Stimulated activated CD4-positive, alpha-beta T cell treated with anti-CD3 and anti-CD28 coated beads, TNF-alpha, amount 100 ng/mL, for 4 hours (primary cell): Measurements from ENCODE around the gene ERAP2.
"Not testable (repeated sequence)": the region's sequence is repeated elsewhere in the genome, so short reads cannot be mapped to it uniquely, and the experiment has no call there.

Experiments
- DNase-seq, 3 experiments: peaks; one replicate each; pipeline ENCODE4 v3.0.0-alpha.2; 2020; ENCODE audit warnings: low read depth in 3 of 3

Gene ERAP2

GRCh38 chr5:96901384-96901783, 25.1 kb downstream of the ERAP2 start:
- DNase-seq: no peak

GRCh38 chr5:96901841-96902240, 25.5 kb downstream of the ERAP2 start:
- no peak for DNase-seq

- DNase-seq: no peak
Observed at GRCh38 chr5:96902876-96903275, 26.6 kb downstream of the ERAP2 start.

- DNase-seq: no peak
Observed at GRCh38 chr5:96903300-96903699, 27.0 kb downstream of the ERAP2 start.

DNA sequence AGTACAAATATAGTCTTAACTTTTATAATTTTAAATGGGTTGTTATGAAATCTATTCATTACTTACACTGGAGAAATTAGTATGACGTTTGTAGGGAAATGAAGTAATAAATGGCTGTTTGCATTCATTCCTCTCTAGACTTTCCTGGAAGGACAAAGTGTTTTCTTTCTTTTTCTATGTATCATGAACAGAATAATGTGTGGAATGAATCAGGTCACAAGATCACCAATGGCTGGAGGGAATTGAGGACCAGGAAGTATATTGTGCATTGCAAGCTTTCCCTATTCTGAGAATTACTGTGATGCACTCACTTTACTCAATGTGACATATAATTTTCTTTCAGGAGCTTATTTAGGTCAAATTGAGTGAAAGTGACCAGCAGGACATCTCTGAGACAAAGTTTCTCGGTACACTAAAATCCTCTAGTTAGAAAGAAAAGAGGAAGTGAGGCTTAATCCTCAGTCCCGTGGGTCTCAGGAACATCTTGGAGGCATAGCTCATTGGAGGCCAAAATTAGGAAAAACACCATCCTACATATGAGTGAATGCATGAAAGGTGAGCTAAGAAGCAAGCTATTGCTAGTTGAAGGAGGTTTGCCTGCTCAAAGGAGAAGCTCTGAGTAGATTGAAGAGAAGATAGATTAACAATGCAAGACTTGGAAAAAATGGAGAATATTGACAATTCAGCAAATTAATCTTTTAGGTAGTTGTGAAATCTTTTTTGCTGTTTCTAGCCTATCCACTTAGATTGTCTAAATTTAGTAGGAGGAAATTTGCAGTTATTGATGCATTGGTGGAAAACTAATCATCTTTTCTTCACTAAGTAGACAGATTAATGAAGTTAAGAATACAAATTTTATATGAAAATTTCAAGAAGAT, 28.0 kb downstream of the ERAP2 start:
- no peak for DNase-seq

DNA sequence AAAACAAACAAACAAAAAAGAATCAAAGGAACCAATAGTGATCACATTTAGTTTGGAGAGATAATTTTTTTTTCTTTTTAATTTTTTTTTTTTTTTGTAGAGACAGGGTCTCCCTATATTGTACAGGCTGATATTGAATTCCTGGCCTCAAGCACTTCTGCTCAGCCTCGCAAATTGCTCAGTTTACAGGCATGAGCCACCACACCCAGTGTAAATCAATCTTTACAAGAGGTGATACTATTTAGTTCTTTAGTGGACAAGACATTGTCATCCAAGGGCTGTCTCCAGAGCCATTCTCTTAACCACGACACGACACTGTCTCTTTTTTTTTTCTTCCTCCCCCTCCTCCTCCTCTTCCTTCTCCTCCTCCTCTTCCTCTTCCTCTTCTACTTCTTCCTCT, 29.6 kb downstream of the ERAP2 start:
- DNase-seq: no peak

GRCh38 chr5:96909003-96909402, 32.7 kb downstream of the ERAP2 start:
- DNase-seq: no peak

- no peak for DNase-seq
Observed at GRCh38 chr5:96909435-96909834, 33.1 kb downstream of the ERAP2 start.

- DNase-seq: no peak
Observed at GRCh38 chr5:96911139-96911538, 34.8 kb downstream of the ERAP2 start.

- DNase-seq: no peak
Observed at GRCh38 chr5:96913233-96913632, 36.9 kb downstream of the ERAP2 start.

GRCh38 chr5:96919754-96920197, 43.5 kb downstream of the ERAP2 start:
- DNase-seq: no peak

DNA sequence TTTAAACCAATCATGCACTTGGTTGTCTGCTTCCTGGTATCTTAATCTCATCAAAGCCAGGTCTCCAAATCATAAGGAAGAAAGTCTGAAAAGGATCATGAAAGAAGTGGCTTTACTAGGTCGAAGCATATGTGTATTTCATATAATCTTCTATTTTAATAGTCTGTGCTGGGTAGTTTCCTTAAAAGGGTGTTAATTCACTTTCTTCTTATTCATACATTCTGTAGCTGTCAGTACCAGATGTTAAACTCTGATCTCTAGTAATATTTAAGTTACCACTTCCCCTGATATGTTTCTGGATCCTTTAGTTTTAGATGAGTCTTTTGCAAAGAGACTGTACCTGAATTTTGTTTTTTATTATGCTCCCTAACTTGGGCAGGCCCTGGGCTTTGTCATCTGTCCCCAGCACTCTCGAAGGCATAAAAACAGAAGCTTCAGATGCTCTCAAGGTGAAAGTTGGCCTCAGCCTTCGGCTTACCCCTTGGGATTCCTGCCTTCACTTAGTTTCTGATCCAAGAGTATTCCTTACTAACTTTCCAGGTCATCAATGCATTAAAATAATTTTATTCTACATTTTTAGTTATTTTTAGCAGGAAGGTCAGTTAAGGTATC, 44.5 kb downstream of the ERAP2 start:
- no peak for DNase-seq

DNA sequence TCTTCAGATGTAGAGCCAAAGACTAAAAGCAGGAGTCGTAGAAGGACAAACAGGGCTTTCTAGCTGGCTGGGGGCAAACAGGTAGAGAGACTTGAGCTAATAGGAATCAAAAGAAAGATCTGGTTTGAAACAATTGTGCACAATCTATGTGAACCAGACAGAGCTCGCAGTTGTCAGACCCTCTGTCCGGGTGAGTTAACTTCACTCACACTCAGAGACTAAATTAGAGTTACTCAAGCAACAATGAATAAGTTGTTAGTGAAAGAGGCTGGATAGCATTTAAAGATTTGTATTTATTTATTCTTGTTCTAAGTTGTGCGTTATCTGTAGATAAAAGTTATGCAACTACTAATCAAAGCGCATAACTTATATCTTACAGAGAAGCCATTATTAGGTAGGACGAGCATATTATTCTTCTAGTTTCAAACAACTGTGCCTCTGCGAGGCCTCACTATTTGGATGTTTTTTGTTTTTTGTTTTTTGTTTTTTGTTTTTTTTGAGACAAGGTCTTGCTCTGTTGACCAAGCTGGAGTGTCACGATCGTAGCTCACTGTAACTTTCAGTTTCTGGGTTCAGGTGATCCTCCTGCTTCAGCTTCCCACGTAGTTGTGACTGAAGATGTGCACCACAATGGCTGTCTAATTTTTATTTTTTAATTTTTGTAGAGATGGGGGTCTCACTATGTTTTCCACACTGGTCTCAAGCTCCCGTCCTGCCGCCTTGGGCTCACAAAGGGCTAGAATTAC, 46.4 kb downstream of the ERAP2 start:
- DNase-seq: no peak

DNA sequence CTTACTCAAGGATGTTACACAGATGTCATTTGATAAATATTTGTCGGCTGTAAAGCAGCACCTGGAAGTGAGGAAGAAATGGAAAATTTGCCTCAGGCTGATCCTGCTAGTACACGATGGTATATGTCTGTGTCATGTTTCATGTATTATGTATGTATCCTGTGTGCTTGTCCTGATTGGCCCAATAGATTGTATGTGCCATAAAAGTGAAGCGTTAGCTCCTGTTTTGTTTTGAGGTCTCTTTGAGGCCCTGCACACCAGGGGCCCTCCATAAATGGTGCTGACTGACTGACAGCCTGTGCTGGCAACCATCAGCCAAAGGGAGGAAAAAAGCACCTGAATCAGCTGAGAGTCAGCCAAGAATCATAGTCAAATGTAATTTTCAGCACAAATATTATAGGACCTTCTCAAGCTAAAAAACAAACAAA, 47.7 kb downstream of the ERAP2 start:
- no peak for DNase-seq

GRCh38 chr5:96926276-96926675, 50.0 kb downstream of the ERAP2 start:
- DNase-seq: no peak

- DNase-seq: no peak
Observed at GRCh38 chr5:96927008-96927407, 50.7 kb downstream of the ERAP2 start.

DNA sequence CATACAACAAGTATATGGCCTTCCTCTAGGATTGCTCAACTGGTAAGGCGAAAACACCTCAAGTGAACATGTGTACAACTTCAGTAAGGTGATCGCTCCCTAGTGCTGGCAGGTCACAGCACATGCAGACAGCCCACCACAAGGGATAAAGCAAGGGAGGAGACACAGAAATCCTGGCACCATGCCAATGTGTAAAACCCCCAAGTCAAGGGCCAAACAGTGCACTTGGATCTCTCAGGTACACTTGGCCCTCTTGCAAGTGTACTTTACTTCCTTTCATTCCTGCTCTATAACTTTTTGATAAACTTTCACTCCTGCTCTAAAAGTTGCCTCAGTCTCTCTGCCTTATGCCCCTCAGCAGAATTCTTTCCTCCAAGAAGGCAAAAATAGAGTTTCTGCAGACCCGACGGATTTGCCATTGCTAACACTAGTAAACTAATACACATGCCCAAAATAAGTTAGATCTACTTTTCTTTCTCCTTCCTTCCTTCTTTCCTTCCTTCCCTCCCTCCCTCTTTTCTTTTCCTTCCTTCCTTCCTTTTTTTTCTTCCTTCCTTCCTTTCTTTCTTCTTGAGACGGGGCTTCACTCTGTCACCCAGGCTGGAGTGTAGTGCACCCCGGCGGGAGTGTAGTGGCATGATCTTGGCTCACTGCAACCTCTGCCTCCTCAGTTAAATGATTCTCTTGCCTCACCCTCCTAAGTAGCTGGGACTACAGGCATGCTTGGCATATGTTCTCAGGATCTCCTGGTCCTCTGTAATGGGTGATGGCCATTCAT, 52.8 kb downstream of the ERAP2 start:
- no peak for DNase-seq

GRCh38 chr5:96930058-96930457, 53.8 kb downstream of the ERAP2 start:
- no peak for DNase-seq

- no peak for DNase-seq
Observed at GRCh38 chr5:96930589-96930988, 54.3 kb downstream of the ERAP2 start.

DNA sequence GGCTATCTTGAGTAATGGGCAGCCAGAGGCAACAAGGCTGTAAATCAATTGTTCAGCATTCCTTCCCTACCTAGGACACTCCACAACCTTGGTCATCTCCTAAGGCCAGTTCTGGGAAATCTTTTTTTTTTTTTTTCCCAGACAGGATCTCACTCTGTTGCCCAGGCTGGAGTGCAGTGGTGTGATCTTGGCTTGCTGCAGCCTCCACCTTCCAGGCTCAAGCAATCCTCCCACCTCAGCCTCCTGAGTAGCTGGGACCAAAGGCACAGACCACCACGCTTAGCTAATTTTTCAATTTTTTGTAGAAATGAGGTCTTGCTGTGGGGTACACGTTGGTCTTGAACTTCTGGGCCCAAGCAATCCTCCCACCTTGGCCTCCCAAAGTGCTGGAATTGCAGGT, 54.7 kb downstream of the ERAP2 start:
- not testable (repeated sequence) for DNase-seq

DNA sequence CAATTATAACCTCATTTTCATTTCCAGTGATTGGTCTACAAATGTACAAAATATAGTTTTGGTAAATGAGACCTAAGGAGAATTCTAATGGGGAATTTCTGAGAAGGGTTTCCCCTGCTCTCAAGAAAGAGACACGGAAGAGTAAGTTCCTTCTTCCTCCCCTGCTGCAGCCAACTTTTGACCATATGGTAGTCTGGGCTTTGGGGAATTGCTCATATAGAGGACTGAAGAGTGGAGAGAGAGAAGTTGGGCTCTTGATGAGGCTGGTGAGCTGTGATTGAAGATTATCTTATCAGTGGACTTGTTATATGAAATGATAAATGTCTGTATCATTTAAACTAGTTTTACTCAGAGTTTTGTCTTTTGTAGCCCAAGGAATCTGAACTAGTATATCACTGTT, 55.3 kb downstream of the ERAP2 start:
- DNase-seq: no peak

- no peak for DNase-seq
Observed at GRCh38 chr5:96932026-96932425, 55.7 kb downstream of the ERAP2 start.
